Liver (tissue), 9 donors: ENCODE results near the gene LDLRAD4. TPM values are rescaled to one million over a fixed set of nuclear protein-coding genes. Genes with fewer than 3 reads are reported as not detected.

ENCODE experiments used
- DNase-seq: peaks from one replicate; pipeline ENCODE4 v3.0.0-alpha.2; 2017; ENCODE audit warnings: low spot score
- H3K27ac ChIP-seq, 2 donors: one replicate each; pipeline ENCODE4 v1.7.0; 2013; ENCODE audit warnings: inconsistent platforms in 2 of 2, low read length in 2 of 2, control low read depth in 1 of 2, low read depth in 1 of 2, mild to moderate bottlenecking in 1 of 2
- H3K27me3 ChIP-seq, 4 donors: one replicate each; pipeline versions ENCODE4 v1.6.1 to v1.7.0; 2013; ENCODE audit warnings: low read length in 3 of 4, inconsistent platforms in 1 of 4, mild to moderate bottlenecking in 1 of 4, moderate library complexity in 1 of 4; ENCODE audit not compliant: control insufficient read depth in 4 of 4, insufficient read depth in 4 of 4
- H3K36me3 ChIP-seq, 4 donors: one replicate each; pipeline versions ENCODE4 v1.6.1 to v1.7.0; 2013; ENCODE audit warnings: low read length in 3 of 4, mild to moderate bottlenecking in 3 of 4, low read depth in 1 of 4, moderate library complexity in 1 of 4; ENCODE audit not compliant: control insufficient read depth in 4 of 4, insufficient read depth in 3 of 4
- H3K4me1 ChIP-seq, 4 donors: one replicate each; pipeline versions ENCODE4 v1.6.1 to v1.7.0; 2013; ENCODE audit warnings: low read length in 3 of 4, mild to moderate bottlenecking in 3 of 4, moderate library complexity in 1 of 4; ENCODE audit not compliant: control insufficient read depth in 4 of 4, insufficient read depth in 4 of 4
- H3K4me3 ChIP-seq, 3 donors: one replicate each; pipeline versions ENCODE4 v1.6.1 to v1.7.0; 2013; ENCODE audit warnings: low read length in 3 of 3, control low read depth in 1 of 3, low read depth in 1 of 3, mild to moderate bottlenecking in 1 of 3
- H3K9ac ChIP-seq, 2 donors: one replicate each; pipeline ENCODE4 v1.7.0; 2013; ENCODE audit warnings: low read length in 2 of 2, mild to moderate bottlenecking in 2 of 2, moderate library complexity in 2 of 2, control low read depth in 1 of 2, low read depth in 1 of 2
- H3K9me3 ChIP-seq, 4 donors: one replicate each; pipeline versions ENCODE4 v1.6.1 to v1.7.0; 2013; ENCODE audit warnings: low read length in 3 of 4; ENCODE audit not compliant: control insufficient read depth in 4 of 4
- CTCF ChIP-seq: fragments of 150-350 bp; IDR thresholded peaks from 2 replicates; pipeline ENCODE4 v1.5.1; 2017; ENCODE audit warnings: improper control_type of control experiment, low read depth, low read length; ENCODE audit not compliant: missing input control
- HNF4A ChIP-seq, 2 donors: conservative IDR thresholded peaks; 2 replicates each; pipeline ENCODE4 v1.6.1; 2016; ENCODE audit warnings: antibody characterized with exemption in 2 of 2, mild to moderate bottlenecking in 2 of 2
- JUND ChIP-seq, 2 donors: IDR thresholded peaks; 2 replicates each; pipeline ENCODE4 v1.6.1; 2016; ENCODE audit warnings: antibody characterized with exemption in 2 of 2
- NR2F2 ChIP-seq: IDR thresholded peaks from 2 replicates; pipeline ENCODE4 v1.6.1; 2016; ENCODE audit warnings: antibody characterized with exemption
- RAD21 ChIP-seq, 2 donors: IDR thresholded peaks; 2 replicates each; pipeline ENCODE4 v1.6.1; 2016; ENCODE audit warnings: antibody characterized with exemption in 2 of 2, mild to moderate bottlenecking in 2 of 2
- REST ChIP-seq: IDR thresholded peaks from 2 replicates; pipeline ENCODE4 v1.6.1; 2016; ENCODE audit warnings: antibody characterized with exemption, mild to moderate bottlenecking
- WGBS: extraction: QIAGEN DNeasy Blood & Tissue Kit; methylation state at CpG from one replicate; pipeline ENCODE4 v1.1.7; 2013; 5-methylcytosine and 5-hydroxymethylcytosine counted together
- polyA plus RNA-seq, 2 donors: library from polyadenylated mRNA; stranded (reverse) in 1 of 2; unstranded in 1 of 2; fragments of 200-250 nt in 1 of 2; fragments of >200 nt in 1 of 2; fragmentation: Nextera tagmentation in 1 of 2; extraction: Ambion mirVana in 1 of 2; gene quantifications; one replicate each; pipeline versions ENCODE4 v1.2.1 to v1.2.3, GENCODE V29; 2013 to 2015
- total RNA-seq, 2 donors: library from RNA; depleted of rRNA; stranded (reverse); fragments of >200 nt; gene quantifications; one replicate each; pipeline ENCODE4 v1.2.3, GENCODE V29; 2014
- donor health status: healthy.
- donor health status: healthy.
- donor health status: healthy.
- donor health status: healthy.
- donor health status: healthy.

LDLRAD4 gene
- total and polyA plus RNA-seq, 4 donors, result 4.8 to 41.7 (median 12.7) TPM

GRCh38 chr18:13290856-13291271 is 72.3 kb downstream of the LDLRAD4 start:
- 49% methylated on average over 7 of the region's 7 CpGs for WGBS
- no peak for DNase-seq
- TF ChIP-seq CTCF (peak; percentile 4), RAD21 (IDR thresholded peaks at IDR 0.05) (peak in 1 of 2 donors; percentile 5), JUND (IDR thresholded peaks at IDR 0.05) (peak in 1 of 2 donors; percentile 42), HNF4A (conservative IDR thresholded peaks at IDR 0.05) (peak in 1 of 2 donors; percentile 36), REST (no peak), NR2F2 (no peak)
- Histone ChIP-seq H3K27me3 (no peaks in the 10 kb centered on the region), H3K27ac (peak overlapping the region; percentile 35 to 63), H3K9ac (peak overlapping the region in 1 of 2 donors; percentile 19), H3K9me3 (no peaks in the 10 kb centered on the region), H3K4me1 (peaks cover 4 to 17% (median 8%) of the 10 kb centered on the region in 4 donors), H3K4me3 (no peak overlapping the region), H3K36me3 (no peaks in the 10 kb centered on the region)

GRCh38 chr18:13291299-13291698 is 72.7 kb downstream of the LDLRAD4 start:
- H3K27me3 ChIP-seq, result no peaks in the 10 kb centered on the region
- WGBS, result 93% methylated on average over 8 of the region's 8 CpGs
- peaks cover 4 to 15% (median 7%) of the 10 kb centered on the region in 4 donors for H3K4me1 ChIP-seq
- TF ChIP-seq JUND (IDR thresholded peaks at IDR 0.05) (peak in 1 of 2 donors; percentile 2), REST (no peak)
- no peak for DNase-seq
- H3K36me3 ChIP-seq, result no peaks in the 10 kb centered on the region
- H3K9ac ChIP-seq, result peak overlapping the region in 1 of 2 donors; percentile 19
- H3K9me3 ChIP-seq, result no peaks in the 10 kb centered on the region
- H3K27ac ChIP-seq, result peak overlapping the region in 1 of 2 donors; percentile 63
- no peak overlapping the region for H3K4me3 ChIP-seq
